CMK (cell line): ENCODE data around the gene DDX25.

ENCODE experiments used
- DNase-seq: peaks from one replicate; pipeline ENCODE4 v3.0.0-alpha.2; 2010; ENCODE audit warnings: low read depth

Gene DDX25

GRCh38 chr11:125935618-125936199 lies 31.4 kb downstream of the DDX25 start:
- no peak for DNase-seq

- DNase-seq: no peak
Measured at GRCh38 chr11:125938418-125938817, 34.1 kb downstream of the DDX25 start.

GRCh38 chr11:125939081-125939521 lies 34.8 kb downstream of the DDX25 start:
- DNase-seq: no peak

GRCh38 chr11:125940145-125940544 lies 35.8 kb downstream of the DDX25 start:
- no peak for DNase-seq

- no peak for DNase-seq
Measured at GRCh38 chr11:125941267-125941618, 36.9 kb downstream of the DDX25 start.

GRCh38 chr11:125941619-125942611 lies 37.6 kb downstream of the DDX25 start:
- no peak for DNase-seq

GRCh38 chr11:125942771-125943428 lies 38.6 kb downstream of the DDX25 start:
- no peak for DNase-seq

- no peak for DNase-seq
Measured at GRCh38 chr11:125943661-125944349, 39.5 kb downstream of the DDX25 start.

- no peak for DNase-seq
Measured at GRCh38 chr11:125944350-125945010, 40.2 kb downstream of the DDX25 start.

- no peak for DNase-seq
Measured at GRCh38 chr11:125945011-125945796, 40.9 kb downstream of the DDX25 start.

GRCh38 chr11:125945797-125946520 lies 41.7 kb downstream of the DDX25 start, which contains the start of gene VSIG10L2:
TSS of gene VSIG10L2 (plus strand) at chr11:125946044. CDS start at chr11:125946056, 12 bp downstream.
- DNase-seq: no peak

GRCh38 chr11:125946712-125947418 lies 42.6 kb downstream of the DDX25 start:
- DNase-seq: no peak

GRCh38 chr11:125947419-125948277 lies 43.3 kb downstream of the DDX25 start:
- no peak for DNase-seq

- DNase-seq: no peak
Measured at GRCh38 chr11:125948278-125949051, 44.2 kb downstream of the DDX25 start.

GRCh38 chr11:125949271-125950177 lies 45.2 kb downstream of the DDX25 start:
- no peak for DNase-seq

- no peak for DNase-seq
Measured at GRCh38 chr11:125950178-125950490, 45.8 kb downstream of the DDX25 start.
